Keratinocyte (primary cell): ENCODE data around the gene CEP57L1. TPM values are rescaled to one million over a fixed set of nuclear protein-coding genes. Genes with fewer than 3 reads are reported as not detected.

Experiments
- DNase-seq: peaks from one replicate; pipeline ENCODE4 v3.0.0-alpha.2; 2011; ENCODE audit warnings: low read depth, missing footprints, low spot score
- FAIRE-seq: peaks from 2 replicates; lab custom pipeline; 2011; peaks lifted over from hg19 to GRCh38; lab: Jason Lieb, UNC
- H2AFZ ChIP-seq: 2 replicates; pipeline ENCODE4 v1.6.0; 2012; ENCODE audit warnings: low read length, control low read depth, inconsistent platforms; ENCODE audit not compliant: control insufficient read depth
- H3K27ac ChIP-seq: 2 replicates; pipeline ENCODE4 v1.5.1; 2011; ENCODE audit warnings: low read length; ENCODE audit not compliant: control insufficient read depth, insufficient read depth
- H3K27me3 ChIP-seq: 3 replicates; pipeline ENCODE4 v1.6.0; 2011; ENCODE audit warnings: low read length; ENCODE audit not compliant: control insufficient read depth, insufficient read depth; ENCODE audit errors: extremely low read depth
- H3K36me3 ChIP-seq, 2 experiments: 2 replicates in 1 of 2; 3 replicates in 1 of 2; pipeline ENCODE4 v1.5.1; 2011; ENCODE audit warnings: low read length in 2 of 2, mild to moderate bottlenecking in 1 of 2; ENCODE audit not compliant: control insufficient read depth in 2 of 2, insufficient read depth in 2 of 2; ENCODE audit errors: extremely low read depth in 1 of 2
- H3K4me1 ChIP-seq: 3 replicates; pipeline ENCODE4 v1.5.1; 2011; ENCODE audit warnings: low read length; ENCODE audit not compliant: control insufficient read depth, insufficient read depth; ENCODE audit errors: extremely low read depth
- H3K4me2 ChIP-seq: 3 replicates; pipeline ENCODE4 v1.6.0; 2011; ENCODE audit warnings: low read depth, low read length; ENCODE audit not compliant: control insufficient read depth, insufficient read depth; ENCODE audit errors: extremely low read depth
- H3K4me3 ChIP-seq, 3 experiments: fragments of 200-600 bp in 1 of 3; sonication (generic) in 1 of 3; 2 replicates in 2 of 3; 3 replicates in 1 of 3; pipeline ENCODE4 v1.5.1; 2011 to 2016; ENCODE audit warnings: low read length in 3 of 3, mild to moderate bottlenecking in 3 of 3, control low read depth in 2 of 3, inconsistent platforms in 1 of 3, low read depth in 1 of 3, mixed read lengths in 1 of 3, mixed run types in 1 of 3, moderate library complexity in 1 of 3; ENCODE audit not compliant: control insufficient read depth in 2 of 3, insufficient read depth in 2 of 3; ENCODE audit errors: extremely low read depth in 1 of 3
- H3K79me2 ChIP-seq: 2 replicates; pipeline ENCODE4 v1.6.0; 2012; ENCODE audit warnings: low read length; ENCODE audit not compliant: control insufficient read depth, insufficient read depth
- H3K9ac ChIP-seq: 3 replicates; pipeline ENCODE4 v1.6.0; 2011; ENCODE audit warnings: low read length; ENCODE audit not compliant: control insufficient read depth, insufficient read depth; ENCODE audit errors: extremely low read depth
- H3K9me1 ChIP-seq: 3 replicates; pipeline ENCODE4 v1.6.0; 2011; ENCODE audit warnings: low read length; ENCODE audit not compliant: control insufficient read depth, insufficient read depth; ENCODE audit errors: extremely low read depth
- H3K9me3 ChIP-seq: 2 replicates; pipeline ENCODE4 v1.5.1; 2012; ENCODE audit warnings: low read depth, low read length; ENCODE audit not compliant: control insufficient read depth
- H4K20me1 ChIP-seq: 3 replicates; pipeline ENCODE4 v1.6.0; 2011; ENCODE audit warnings: low read length; ENCODE audit not compliant: control insufficient read depth, insufficient read depth; ENCODE audit errors: extremely low read depth
- CTCF ChIP-seq, 3 experiments: IDR thresholded peaks in 1 of 3; conservative IDR thresholded peaks in 1 of 3; optimal IDR thresholded peaks in 1 of 3; 2 replicates in 2 of 3; 3 replicates in 1 of 3; pipeline versions ENCODE3 to v1.5.1; 2011; ENCODE audit warnings: low read length in 3 of 3, mild to moderate bottlenecking in 3 of 3, moderate library complexity in 2 of 3, control low read depth in 1 of 3, inconsistent platforms in 1 of 3; ENCODE audit not compliant: insufficient read depth in 2 of 3; ENCODE audit errors: extremely low read depth in 1 of 3
- EZH2 ChIP-seq: IDR thresholded peaks from one replicate; pipeline ENCODE4 v1.6.1; 2012; ENCODE audit warnings: inconsistent platforms, mild to moderate bottlenecking, low read length, moderate library complexity
- dilution Hi-C: fragments of 300-500 bp; cut with MboI; formaldehyde crosslinking; loops from one replicate; pipeline ENCODE4 v1.7.0; 2020; ENCODE audit warnings: low sequenced_read_pairs; ENCODE audit not compliant: extremely low pct_ligation_motif_present
- polyA plus RNA-seq, 5 experiments: library from polyadenylated mRNA; depleted of rRNA in 3 of 5; stranded (reverse) in 3 of 5; stranded (forward) in 1 of 5; unstranded in 1 of 5; fragments of >200 nt; gene quantifications; 1 replicate in 1 of 5; 2 replicates in 3 of 5; 3 replicates in 1 of 5; pipeline versions ENCODE4 v1.2.1 to v1.2.3, GENCODE V29; 2011 to 2012; ENCODE audit warnings: missing spikeins in 2 of 5, low read depth in 1 of 5, low replicate concordance in 1 of 5

The CEP57L1 gene
- polyA plus RNA-seq, 1 donor (not counting 4 experiments of a cell fraction or from before 2014, with no cell fraction given) = 14.2 TPM

DNA sequence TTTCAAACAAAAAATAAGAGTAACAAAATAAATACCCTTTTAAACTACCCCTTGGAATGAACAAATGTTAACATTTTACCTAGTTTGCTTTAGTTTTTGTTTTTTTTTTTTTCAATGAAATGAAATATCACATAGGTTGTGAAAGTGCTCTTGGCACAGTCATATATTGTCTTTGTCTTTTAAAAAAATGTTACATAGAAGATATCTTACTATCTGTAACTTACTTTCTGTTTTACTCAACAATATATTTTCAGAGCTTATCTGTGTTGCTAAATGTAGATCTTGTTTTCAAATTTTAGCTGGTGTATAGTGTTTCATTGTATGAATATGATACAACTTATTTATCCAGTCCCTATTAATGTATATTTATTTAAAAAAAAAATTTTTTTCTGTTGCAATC is 8.6 kb downstream of the CEP57L1 start:
- DNase-seq (no peak), FAIRE-seq (no peak)
- no peaks in the 10 kb centered on the region for H4K20me1 ChIP-seq
- no peak for TF ChIP-seq CTCF (optimal IDR thresholded peaks at IDR 0.05 in 1 of 3, IDR thresholded peaks at IDR 0.05 in 1 of 3, conservative IDR thresholded peaks at IDR 0.05 in 1 of 3; ENCODE audit: extremely low read depth in 1 of 3, insufficient read depth in 2 of 3, low read length in 3 of 3)
- no peak for TF ChIP-seq EZH2
- no peak overlapping the region for H2AFZ ChIP-seq
- H3K9ac ChIP-seq = no peak overlapping the region
- peaks cover 2% of the 10 kb centered on the region for H3K79me2 ChIP-seq
- H3K9me1 ChIP-seq = no peaks in the 10 kb centered on the region
- no peak overlapping the region for H3K4me2 ChIP-seq
- H3K27me3 ChIP-seq = no peaks in the 10 kb centered on the region
- no peaks in the 10 kb centered on the region for H3K36me3 ChIP-seq
- H3K4me3 ChIP-seq = no peak overlapping the region
- H3K9me3 ChIP-seq = no peaks in the 10 kb centered on the region
- no peak overlapping the region for H3K27ac ChIP-seq
- H3K4me1 ChIP-seq = no peaks in the 10 kb centered on the region
- dilution Hi-C loops = no loop called here

- FAIRE-seq (no peak), DNase-seq (no peak)
- dilution Hi-C loops = no loop called here
- no peaks in the 10 kb centered on the region for H3K4me1 ChIP-seq
- no peaks in the 10 kb centered on the region for H3K27me3 ChIP-seq
- H3K9ac ChIP-seq = no peak overlapping the region
- no peak overlapping the region for H3K4me2 ChIP-seq
- no peaks in the 10 kb centered on the region for H3K36me3 ChIP-seq
- H4K20me1 ChIP-seq = no peaks in the 10 kb centered on the region
- no peak overlapping the region for H3K4me3 ChIP-seq
- TF ChIP-seq EZH2 (no peak), CTCF (optimal IDR thresholded peaks at IDR 0.05 in 1 of 3, IDR thresholded peaks at IDR 0.05 in 1 of 3, conservative IDR thresholded peaks at IDR 0.05 in 1 of 3; ENCODE audit: extremely low read depth in 1 of 3, insufficient read depth in 2 of 3, low read length in 3 of 3) (no peak)
- H3K9me1 ChIP-seq = no peaks in the 10 kb centered on the region
- H3K79me2 ChIP-seq = peaks cover 2% of the 10 kb centered on the region
- no peak overlapping the region for H3K27ac ChIP-seq
- no peak overlapping the region for H2AFZ ChIP-seq
- no peaks in the 10 kb centered on the region for H3K9me3 ChIP-seq
These were observed 9.2 kb downstream of the CEP57L1 start for GRCh38 chr6:109104512-109104911.
